Measurements from ENCODE around the gene PDE4D.

Gene PDE4D

GRCh38 chr5:59814537-59814872 is 79.0 kb downstream of the PDE4D start:
- H3K36me3 ChIP-seq (ENCODE audit: control insufficient read depth, insufficient read depth, low read length), result no peaks in the 10 kb centered on the region
- DNase-seq (ENCODE audit: extremely low read depth, insufficient read length), result no peak
- no peak for TF ChIP-seq CTCF (IDR thresholded peaks at IDR 0.05; ENCODE audit: insufficient read depth, low read length, poor library complexity, severe bottlenecking)
- no peaks in the 10 kb centered on the region for H3K27me3 ChIP-seq (replicated peaks; ENCODE audit: control insufficient read depth, insufficient read depth, low read length)
- no peak overlapping the region for H3K4me3 ChIP-seq (replicated peaks; ENCODE audit: low read depth, low read length)

GRCh38 chr5:59813761-59814536 is 79.6 kb downstream of the PDE4D start:
- DNase-seq (ENCODE audit: extremely low read depth, insufficient read length), result peak; percentile 19
- peak; percentile 50 for TF ChIP-seq CTCF (IDR thresholded peaks at IDR 0.05; ENCODE audit: insufficient read depth, low read length, poor library complexity, severe bottlenecking)
- H3K4me3 ChIP-seq (replicated peaks; ENCODE audit: low read depth, low read length), result no peak overlapping the region
- H3K27me3 ChIP-seq (replicated peaks; ENCODE audit: control insufficient read depth, insufficient read depth, low read length), result no peaks in the 10 kb centered on the region
- H3K36me3 ChIP-seq (ENCODE audit: control insufficient read depth, insufficient read depth, low read length), result no peaks in the 10 kb centered on the region

- no peaks in the 10 kb centered on the region; the same call in 1 of the 2 replicates for H3K27me3 ChIP-seq (replicated peaks; ENCODE audit: control insufficient read depth, insufficient read depth, low read length)
- TF ChIP-seq CTCF (IDR thresholded peaks at IDR 0.05; ENCODE audit: insufficient read depth, low read length, poor library complexity, severe bottlenecking), result peak; percentile 82
- H3K4me3 ChIP-seq (replicated peaks; ENCODE audit: low read depth, low read length), result no peak overlapping the region; the same call in 1 of the 2 replicates
- peak; percentile 22 for DNase-seq (ENCODE audit: extremely low read depth, insufficient read length)
- no peaks in the 10 kb centered on the region for H3K36me3 ChIP-seq (ENCODE audit: control insufficient read depth, insufficient read depth, low read length)
Observed at GRCh38 chr5:59810041-59810440, 83.5 kb downstream of the PDE4D start.

GRCh38 chr5:59807806-59808205 is 85.7 kb downstream of the PDE4D start:
- no peak for DNase-seq (ENCODE audit: extremely low read depth, insufficient read length)
- no peaks in the 10 kb centered on the region; the same call in 1 of the 2 replicates for H3K27me3 ChIP-seq (replicated peaks; ENCODE audit: control insufficient read depth, insufficient read depth, low read length)
- no peak for TF ChIP-seq CTCF (IDR thresholded peaks at IDR 0.05; ENCODE audit: insufficient read depth, low read length, poor library complexity, severe bottlenecking)
- no peak overlapping the region for H3K4me3 ChIP-seq (replicated peaks; ENCODE audit: low read depth, low read length)
- H3K36me3 ChIP-seq (ENCODE audit: control insufficient read depth, insufficient read depth, low read length), result no peaks in the 10 kb centered on the region

- no peak for DNase-seq (ENCODE audit: extremely low read depth, insufficient read length)
- no peaks in the 10 kb centered on the region for H3K27me3 ChIP-seq (replicated peaks; ENCODE audit: control insufficient read depth, insufficient read depth, low read length)
- H3K36me3 ChIP-seq (ENCODE audit: control insufficient read depth, insufficient read depth, low read length), result no peaks in the 10 kb centered on the region
- no peak overlapping the region for H3K4me3 ChIP-seq (replicated peaks; ENCODE audit: low read depth, low read length)
- no peak for TF ChIP-seq CTCF (IDR thresholded peaks at IDR 0.05; ENCODE audit: insufficient read depth, low read length, poor library complexity, severe bottlenecking)
Observed at GRCh38 chr5:59800347-59800893, 93.1 kb downstream of the PDE4D start.
